HEK293 (cell line): ENCODE data around the gene CALHM4.

Experiments
- CTCF ChIA-PET: fragments of 350-600 bp; formaldehyde crosslinking; extraction: SDS; loops from one replicate; lab custom pipeline; 2021; ENCODE audit warnings: antibody characterized with exemption; lab: Yijun Ruan, JAX
- POLR2A ChIA-PET: fragments of 300-600 bp; formaldehyde crosslinking; extraction: SDS; loops from one replicate; lab custom pipeline; 2020; ENCODE audit warnings: antibody characterized with exemption, inconsistent platforms; lab: Yijun Ruan, JAX
- H3K27ac ChIP-seq: fragments of 200-500 bp; sonication (Bioruptor generic); 2 replicates; pipeline ENCODE4 v1.5.1; 2014; ENCODE audit warnings: low read depth, low read length, control low read depth, inconsistent platforms; ENCODE audit errors: extremely low read depth
- H3K36me3 ChIP-seq, 2 experiments: fragments of 200-500 bp in 1 of 2; sonication (Bioruptor generic) in 1 of 2; 1 replicate in 1 of 2; 2 replicates in 1 of 2; pipeline ENCODE4 v1.5.1; 2014 to 2017; ENCODE audit warnings: inconsistent platforms in 2 of 2, low read length in 2 of 2; ENCODE audit not compliant: control insufficient read depth in 2 of 2, insufficient read depth in 1 of 2
- H3K4me1 ChIP-seq: fragments of 200-500 bp; sonication (Bioruptor generic); 2 replicates; pipeline ENCODE4 v1.5.1; 2014; ENCODE audit warnings: mild to moderate bottlenecking, low read length, inconsistent platforms; ENCODE audit not compliant: control insufficient read depth, insufficient read depth
- H3K4me3 ChIP-seq: 2 replicates; pipeline ENCODE4 v1.5.1; 2011; ENCODE audit warnings: low read depth, mild to moderate bottlenecking, control low read depth, low read length, moderate library complexity
- H3K9me3 ChIP-seq: fragments of 200-500 bp; sonication (Bioruptor generic); 2 replicates; pipeline ENCODE4 v1.5.1; 2014; ENCODE audit warnings: low read depth, low read length, inconsistent platforms; ENCODE audit not compliant: control insufficient read depth, insufficient read depth
- BCL11A ChIP-seq: fragments of 450-650 bp; formaldehyde crosslinking; IDR thresholded peaks from 2 replicates; pipeline ENCODE4 v1.5.1; 2016; ENCODE audit warnings: low read depth, missing biosample characterization, missing genetic modification characterization
- BCL11B ChIP-seq: fragments of 450-650 bp; formaldehyde crosslinking; IDR thresholded peaks from 2 replicates; pipeline ENCODE4 v1.5.1; 2016; ENCODE audit warnings: low read depth, missing biosample characterization, missing genetic modification characterization
- FEZF1 ChIP-seq: fragments of 450-650 bp; formaldehyde crosslinking; IDR thresholded peaks from 2 replicates; pipeline ENCODE4 v1.5.1; 2016; ENCODE audit warnings: missing biosample characterization, missing genetic modification characterization
- GFI1B ChIP-seq: fragments of 450-650 bp; formaldehyde crosslinking; IDR thresholded peaks from 2 replicates; pipeline ENCODE4 v1.5.1; 2016; ENCODE audit warnings: missing biosample characterization, missing genetic modification characterization
- KLF10 ChIP-seq: fragments of 450-650 bp; IDR thresholded peaks from 2 replicates; pipeline ENCODE4 v1.5.1; 2018; ENCODE audit warnings: missing biosample characterization, mild to moderate bottlenecking, missing genetic modification characterization
- OSR2 ChIP-seq: fragments of 450-650 bp; formaldehyde crosslinking; IDR thresholded peaks from 2 replicates; pipeline ENCODE4 v1.5.1; 2016; ENCODE audit warnings: missing biosample characterization, missing genetic modification characterization
- WT1 ChIP-seq: fragments of 450-650 bp; formaldehyde crosslinking; IDR thresholded peaks from 2 replicates; pipeline ENCODE4 v1.5.1; 2016; ENCODE audit warnings: missing biosample characterization, missing genetic modification characterization
- ZEB2 ChIP-seq: fragments of 450-650 bp; formaldehyde crosslinking; IDR thresholded peaks from 2 replicates; pipeline ENCODE4 v1.5.1; 2016; ENCODE audit warnings: missing biosample characterization, missing genetic modification characterization
- ZNF10 ChIP-seq: fragments of 450-650 bp; formaldehyde crosslinking; IDR thresholded peaks from 2 replicates; pipeline ENCODE4 v1.5.1; 2017; ENCODE audit warnings: missing biosample characterization, missing genetic modification characterization
- ZNF114 ChIP-seq: fragments of 450-650 bp; formaldehyde crosslinking; IDR thresholded peaks from 2 replicates; pipeline ENCODE4 v1.5.0; 2017; ENCODE audit warnings: missing biosample characterization, missing genetic modification characterization
- ZNF132 ChIP-seq: fragments of 450-650 bp; formaldehyde crosslinking; IDR thresholded peaks from 2 replicates; pipeline ENCODE4 v1.5.1; 2017; ENCODE audit warnings: missing biosample characterization, missing genetic modification characterization, borderline replicate concordance
- ZNF311 ChIP-seq: fragments of 450-650 bp; formaldehyde crosslinking; IDR thresholded peaks from 2 replicates; pipeline ENCODE4 v1.5.1; 2017; ENCODE audit warnings: missing biosample characterization, missing genetic modification characterization, borderline replicate concordance
- ZNF341 ChIP-seq: fragments of 450-650 bp; formaldehyde crosslinking; IDR thresholded peaks from 2 replicates; pipeline ENCODE4; 2016; ENCODE audit warnings: low read depth, missing biosample characterization, missing genetic modification characterization
- ZNF366 ChIP-seq: fragments of 450-650 bp; formaldehyde crosslinking; conservative IDR thresholded peaks from 2 replicates; pipeline ENCODE4 v1.5.1; 2016; ENCODE audit warnings: missing biosample characterization, missing genetic modification characterization
- ZNF37A ChIP-seq: fragments of 450-650 bp; IDR thresholded peaks from 2 replicates; pipeline ENCODE4 v1.5.1; 2018; ENCODE audit warnings: missing biosample characterization, missing genetic modification characterization
- ZNF394 ChIP-seq: fragments of 450-650 bp; formaldehyde crosslinking; IDR thresholded peaks from 2 replicates; pipeline ENCODE4 v1.5.1; 2016; ENCODE audit warnings: missing biosample characterization, missing genetic modification characterization, mild to moderate bottlenecking, moderate library complexity, borderline replicate concordance
- ZNF670 ChIP-seq: fragments of 450-650 bp; formaldehyde crosslinking; IDR thresholded peaks from 2 replicates; pipeline ENCODE4 v1.5.1; 2016; ENCODE audit warnings: missing biosample characterization, missing genetic modification characterization, low read depth
- ZNF677 ChIP-seq: fragments of 450-650 bp; IDR thresholded peaks from 2 replicates; pipeline ENCODE4 v1.5.0; 2018; ENCODE audit warnings: missing biosample characterization, mild to moderate bottlenecking, missing genetic modification characterization, moderate library complexity
- ZNF843 ChIP-seq: fragments of 450-650 bp; formaldehyde crosslinking; IDR thresholded peaks from 2 replicates; pipeline ENCODE4 v1.5.1; 2016; ENCODE audit warnings: missing biosample characterization, missing genetic modification characterization
- ZXDB ChIP-seq: fragments of 450-650 bp; formaldehyde crosslinking; IDR thresholded peaks from 2 replicates; pipeline ENCODE4 v1.5.1; 2016; ENCODE audit warnings: missing biosample characterization, missing genetic modification characterization
- TF ChIP-seq, protein P1 (sequence below): fragments of 450-650 bp; formaldehyde crosslinking; IDR thresholded peaks from 2 replicates; pipeline ENCODE4 v1.5.1; 2017; ENCODE audit warnings: missing biosample characterization, mild to moderate bottlenecking, missing genetic modification characterization, moderate library complexity
- TF ChIP-seq, protein P2 (sequence below): fragments of 450-650 bp; IDR thresholded peaks from 2 replicates; pipeline ENCODE4 v1.5.1; 2018; ENCODE audit warnings: missing biosample characterization, mild to moderate bottlenecking, missing genetic modification characterization
- TF ChIP-seq, protein P3 (sequence below): fragments of 450-650 bp; formaldehyde crosslinking; IDR thresholded peaks from 2 replicates; pipeline ENCODE4 v1.5.1; 2016; ENCODE audit warnings: missing biosample characterization, missing genetic modification characterization, low read depth

Gene CALHM4

DNA sequence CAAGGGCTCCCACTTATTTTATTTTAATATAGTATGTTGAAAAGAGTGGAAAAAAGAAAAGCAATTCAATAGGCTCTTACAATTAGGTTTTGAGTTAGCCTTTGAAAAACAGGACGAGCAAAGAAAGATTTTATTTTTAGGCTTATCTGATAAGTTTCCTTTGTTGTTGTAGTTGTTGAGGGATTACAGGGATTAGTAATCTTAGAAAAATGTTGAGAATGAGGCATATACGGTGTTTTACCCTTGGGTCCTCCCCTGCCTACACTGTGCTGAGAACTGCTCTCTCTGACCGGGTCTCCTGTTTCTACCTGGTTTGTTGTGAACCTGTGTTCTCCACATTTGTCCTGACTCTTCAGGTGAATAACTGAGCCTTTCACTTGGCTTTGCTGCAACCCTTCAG lies 24.8 kb upstream of the CALHM4 start:
- Histone ChIP-seq H3K4me1 (peaks cover 41% of the 10 kb centered on the region), H3K4me3 (no peak overlapping the region), H3K27ac (no peak overlapping the region; the same call in 1 of the 2 replicates), H3K9me3 (no peaks in the 10 kb centered on the region), H3K36me3 (no peaks in the 10 kb centered on the region)
- no peak for TF ChIP-seq BCL11B (tag by site-specific recombination)
- TF ChIP-seq, protein P1, sequence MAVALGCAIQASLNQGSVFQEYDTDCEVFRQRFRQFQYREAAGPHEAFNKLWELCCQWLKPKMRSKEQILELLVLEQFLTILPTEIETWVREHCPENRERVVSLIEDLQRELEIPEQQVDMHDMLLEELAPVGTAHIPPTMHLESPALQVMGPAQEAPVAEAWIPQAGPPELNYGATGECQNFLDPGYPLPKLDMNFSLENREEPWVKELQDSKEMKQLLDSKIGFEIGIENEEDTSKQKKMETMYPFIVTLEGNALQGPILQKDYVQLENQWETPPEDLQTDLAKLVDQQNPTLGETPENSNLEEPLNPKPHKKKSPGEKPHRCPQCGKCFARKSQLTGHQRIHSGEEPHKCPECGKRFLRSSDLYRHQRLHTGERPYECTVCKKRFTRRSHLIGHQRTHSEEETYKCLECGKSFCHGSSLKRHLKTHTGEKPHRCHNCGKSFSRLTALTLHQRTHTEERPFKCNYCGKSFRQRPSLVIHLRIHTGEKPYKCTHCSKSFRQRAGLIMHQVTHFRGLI, result 0 out of 2 replicates have a peak, but pooled peaks have one; percentile 27
- TF ChIP-seq ZNF394 (tag by site-specific recombination), result no peak
- CTCF ChIA-PET, result interaction anchor here (0.6 to 2.2 kb wide), 8 partner anchors 11 to 241 kb away, joined by 3 to 16 read pairs (median 4); partner anchors contain the start of gene CALHM5
- POLR2A ChIA-PET, result no interaction called here

DNA sequence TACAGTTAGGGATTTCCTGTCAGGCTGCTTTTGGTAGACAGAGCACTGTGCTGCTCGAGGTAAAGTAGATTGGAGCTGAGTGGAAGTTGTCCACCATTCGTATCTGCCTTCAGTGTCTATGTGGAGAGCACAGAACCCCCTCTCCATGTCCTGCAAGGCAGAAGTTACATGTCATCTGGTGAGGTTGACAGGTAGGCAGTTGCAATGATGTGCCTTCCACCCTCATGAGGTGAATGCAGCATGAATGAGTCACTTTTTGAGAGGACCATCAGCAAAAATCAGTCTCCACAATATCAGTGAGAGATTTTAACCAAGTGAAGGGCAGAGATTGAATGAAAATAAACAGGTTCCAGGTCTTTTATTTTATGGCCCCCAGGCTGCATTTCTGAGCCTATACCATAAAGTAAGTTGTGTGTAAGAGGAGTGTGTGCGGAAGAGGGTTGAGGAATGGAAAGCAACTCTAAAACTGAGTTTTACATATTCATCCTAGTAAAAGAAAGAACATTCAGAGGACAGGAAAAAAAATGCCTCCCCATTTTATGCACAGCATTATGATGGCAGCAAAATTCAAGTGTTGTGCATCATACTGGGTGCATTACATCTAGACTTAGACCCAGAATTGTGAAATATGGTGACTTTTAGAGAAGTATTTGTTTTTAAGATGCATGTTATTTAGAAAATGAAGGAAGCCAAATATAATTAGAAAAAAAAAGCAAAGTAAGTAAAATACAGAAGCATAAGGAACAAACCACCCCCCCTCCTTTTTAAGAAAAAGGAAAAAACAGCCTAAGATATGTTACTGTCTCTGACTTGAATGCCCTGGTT lies 23.9 kb upstream of the CALHM4 start:
- no peak overlapping the region for H3K4me3 ChIP-seq
- no peaks in the 10 kb centered on the region for H3K36me3 ChIP-seq
- peak overlapping the region; percentile 16 for H3K27ac ChIP-seq
- ChIA-PET POLR2A (interaction anchor here (1.2 kb wide), 2 partner anchors 18 to 41 kb away, joined by 4 to 8 read pairs; partner anchors contain the start of genes CALHM5 and RWDD1), CTCF (interaction anchor here (0.7 to 2.2 kb wide), 10 partner anchors 14 to 261 kb away, joined by 3 to 20 read pairs (median 6); partner anchors contain the start of gene CALHM5)
- no peak for TF ChIP-seq ZNF311 (tag by site-specific recombination)
- TF ChIP-seq ZNF677 (tag by site-specific recombination), result no peak
- TF ChIP-seq GFI1B, result peak; percentile 94
- no peak for TF ChIP-seq ZNF366 (tag by site-specific recombination)
- TF ChIP-seq ZNF10 (tag by site-specific recombination), result peak; percentile 41; the same call in 1 of the 2 replicates
- TF ChIP-seq, protein P2, sequence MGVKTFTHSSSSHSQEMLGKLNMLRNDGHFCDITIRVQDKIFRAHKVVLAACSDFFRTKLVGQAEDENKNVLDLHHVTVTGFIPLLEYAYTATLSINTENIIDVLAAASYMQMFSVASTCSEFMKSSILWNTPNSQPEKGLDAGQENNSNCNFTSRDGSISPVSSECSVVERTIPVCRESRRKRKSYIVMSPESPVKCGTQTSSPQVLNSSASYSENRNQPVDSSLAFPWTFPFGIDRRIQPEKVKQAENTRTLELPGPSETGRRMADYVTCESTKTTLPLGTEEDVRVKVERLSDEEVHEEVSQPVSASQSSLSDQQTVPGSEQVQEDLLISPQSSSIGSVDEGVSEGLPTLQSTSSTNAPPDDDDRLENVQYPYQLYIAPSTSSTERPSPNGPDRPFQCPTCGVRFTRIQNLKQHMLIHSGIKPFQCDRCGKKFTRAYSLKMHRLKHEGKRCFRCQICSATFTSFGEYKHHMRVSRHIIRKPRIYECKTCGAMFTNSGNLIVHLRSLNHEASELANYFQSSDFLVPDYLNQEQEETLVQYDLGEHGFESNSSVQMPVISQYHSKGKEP (tag by site-specific recombination), result 0 out of 2 replicates have a peak, but pooled peaks have one; percentile 26
- 0 out of 2 replicates have a peak, but pooled peaks have one; percentile 10 for TF ChIP-seq ZNF341 (tag by site-specific recombination)
- TF ChIP-seq ZNF843 (tag by site-specific recombination), result no peak
- no peak for TF ChIP-seq ZNF37A (tag by site-specific recombination)
- no peak for TF ChIP-seq ZNF114 (tag by site-specific recombination)
- TF ChIP-seq ZNF132 (tag by site-specific recombination), result no peak
- no peaks in the 10 kb centered on the region for H3K9me3 ChIP-seq
- peaks cover 41% of the 10 kb centered on the region for H3K4me1 ChIP-seq

DNA sequence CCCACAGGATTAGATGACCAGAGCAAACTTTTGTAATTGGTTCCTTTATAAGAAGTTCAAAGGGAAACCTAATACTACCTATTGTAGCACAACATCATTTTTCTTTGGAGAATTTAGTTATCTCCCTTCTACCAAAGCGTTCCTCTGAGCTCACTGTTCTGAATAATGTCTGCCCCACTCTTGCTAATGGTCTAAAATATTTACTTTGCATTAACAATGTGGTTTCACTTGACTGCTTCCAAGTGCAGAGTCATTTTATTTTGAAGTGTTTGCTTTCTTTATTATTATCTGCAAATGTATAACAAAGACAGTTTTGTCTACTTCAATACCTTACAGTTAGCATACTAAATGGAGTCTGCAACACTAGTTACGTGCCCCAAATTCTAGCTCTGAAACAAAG lies 23.1 kb upstream of the CALHM4 start:
- Histone ChIP-seq H3K4me1 (peaks cover 40% of the 10 kb centered on the region), H3K4me3 (no peak overlapping the region), H3K9me3 (no peaks in the 10 kb centered on the region), H3K36me3 (no peaks in the 10 kb centered on the region), H3K27ac (peak overlapping the region; percentile 16; the same call in 1 of the 2 replicates)
- ChIA-PET POLR2A (interaction anchor here (0.8 to 1.2 kb wide), 4 partner anchors 19 to 251 kb away, joined by 3 to 8 read pairs (median 5); partner anchors contain the start of genes CALHM5, RWDD1 and TSPYL1), CTCF (interaction anchor here (0.6 to 1.6 kb wide), 14 partner anchors 10 to 262 kb away, joined by 3 to 20 read pairs (median 3); partner anchors contain the start of gene CALHM5)
- TF ChIP-seq BCL11A (tag by site-specific recombination), result peak; percentile 59; the same call in 1 of the 2 replicates
- no peak for TF ChIP-seq ZNF670
- TF ChIP-seq ZXDB (tag by site-specific recombination), result peak; percentile 63
- TF ChIP-seq KLF10 (tag by site-specific recombination), result peak; percentile 31; the same call in 1 of the 2 replicates
- peak; percentile 81 for TF ChIP-seq WT1 (tag by site-specific recombination)
- TF ChIP-seq ZEB2, result peak; percentile 60
- TF ChIP-seq, protein P3, sequence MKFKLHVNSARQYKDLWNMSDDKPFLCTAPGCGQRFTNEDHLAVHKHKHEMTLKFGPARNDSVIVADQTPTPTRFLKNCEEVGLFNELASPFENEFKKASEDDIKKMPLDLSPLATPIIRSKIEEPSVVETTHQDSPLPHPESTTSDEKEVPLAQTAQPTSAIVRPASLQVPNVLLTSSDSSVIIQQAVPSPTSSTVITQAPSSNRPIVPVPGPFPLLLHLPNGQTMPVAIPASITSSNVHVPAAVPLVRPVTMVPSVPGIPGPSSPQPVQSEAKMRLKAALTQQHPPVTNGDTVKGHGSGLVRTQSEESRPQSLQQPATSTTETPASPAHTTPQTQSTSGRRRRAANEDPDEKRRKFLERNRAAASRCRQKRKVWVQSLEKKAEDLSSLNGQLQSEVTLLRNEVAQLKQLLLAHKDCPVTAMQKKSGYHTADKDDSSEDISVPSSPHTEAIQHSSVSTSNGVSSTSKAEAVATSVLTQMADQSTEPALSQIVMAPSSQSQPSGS (tag by site-specific recombination), result 0 out of 2 replicates have a peak, but pooled peaks have one; percentile 32
- TF ChIP-seq FEZF1 (tag by site-specific recombination), result peak; percentile 85
- peak; percentile 85 for TF ChIP-seq ZNF843 (tag by site-specific recombination)
- TF ChIP-seq OSR2 (tag by site-specific recombination), result peak; percentile 94
